Urinary bladder (tissue), 4 donors: ENCODE data around the gene ARHGAP28. TPM values are rescaled to one million over a fixed set of nuclear protein-coding genes. Genes with fewer than 3 reads are reported as not detected.

Experiments
- DNase-seq: peaks from one replicate; pipeline ENCODE4 v3.0.0-alpha.2; 2015; ENCODE audit errors: extremely low spot score
- H3K27ac ChIP-seq: one replicate; pipeline ENCODE4 v1.5.1; 2013; ENCODE audit warnings: low read depth, mild to moderate bottlenecking, moderate library complexity
- H3K36me3 ChIP-seq: one replicate; pipeline ENCODE4 v1.6.1; 2013; ENCODE audit warnings: mild to moderate bottlenecking, moderate library complexity; ENCODE audit not compliant: insufficient read depth
- H3K4me1 ChIP-seq: one replicate; pipeline ENCODE4 v1.6.1; 2013; ENCODE audit warnings: mild to moderate bottlenecking, moderate library complexity; ENCODE audit not compliant: insufficient read depth
- H3K4me3 ChIP-seq: one replicate; pipeline ENCODE4 v1.5.1; 2013; ENCODE audit warnings: low read depth, low read length
- WGBS: extraction: QIAGEN DNeasy Blood & Tissue Kit; methylation state at CpG from one replicate; pipeline ENCODE4 v1.1.7; 2013; 5-methylcytosine and 5-hydroxymethylcytosine counted together
- polyA plus RNA-seq: library from polyadenylated mRNA; stranded (reverse); fragments of 200-250 nt; gene quantifications from one replicate; pipeline ENCODE4 v1.2.3, GENCODE V29; 2013
- small RNA-seq: library from RNA; depleted of rRNA; stranded (forward); fragments of <200 nt; gene quantifications from one replicate; pipeline ENCODE3, GENCODE V24; 2014
- total RNA-seq: library from RNA; depleted of rRNA; stranded (reverse); fragments of >200 nt; gene quantifications from one replicate; pipeline ENCODE4 v1.2.3, GENCODE V29; 2014
- donor health status: healthy with polysubstance abuse.
- donor health status: healthy.

Gene ARHGAP28
- total and polyA plus RNA-seq, 2 donors = 9.1 to 84.0 TPM

DNA sequence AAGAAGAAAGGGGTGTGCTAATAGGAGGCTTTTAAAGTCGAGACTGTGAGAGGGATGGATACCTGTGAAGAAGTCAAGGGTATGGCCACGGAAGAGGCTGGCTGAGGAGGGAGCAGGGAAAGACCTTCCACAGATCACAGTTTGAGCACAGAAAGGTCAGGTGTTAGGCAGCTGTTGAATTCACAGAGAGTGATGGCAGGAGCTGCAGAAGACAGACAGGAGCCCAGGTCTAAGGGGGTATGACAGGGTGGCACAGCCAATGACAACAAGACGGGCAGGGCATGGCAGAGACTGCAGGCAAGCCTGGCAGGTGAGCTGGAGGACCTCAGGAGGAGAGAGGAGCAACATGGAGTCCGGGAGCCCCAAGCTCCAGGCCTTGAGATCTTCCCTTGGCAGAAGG, 225.0 kb downstream of the ARHGAP28 start:
- 90% methylated on average over 4 of the region's 4 CpGs for WGBS
- Histone ChIP-seq H3K36me3 (no peaks in the 10 kb centered on the region), H3K4me3 (no peak overlapping the region), H3K4me1 (no peaks in the 10 kb centered on the region), H3K27ac (no peak overlapping the region)
- no peak for DNase-seq

DNA sequence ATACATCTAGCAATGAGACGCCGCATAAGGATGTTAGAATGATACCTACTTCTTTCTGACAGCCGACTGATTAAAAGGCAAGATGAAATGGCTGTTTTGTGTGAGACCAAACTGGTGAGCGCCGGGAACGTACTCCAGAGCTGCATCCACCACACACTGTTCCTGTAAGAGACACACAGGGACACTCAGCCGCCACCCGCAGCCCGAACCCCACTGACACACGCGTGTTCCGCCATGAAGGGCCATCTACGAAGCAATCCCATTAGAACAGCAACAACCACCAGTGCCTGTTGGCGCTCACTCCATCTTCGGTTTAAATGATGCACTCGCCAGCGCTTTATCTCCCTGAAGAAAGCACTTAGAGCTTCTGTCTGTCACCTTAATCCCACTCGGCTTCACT, 225.8 kb downstream of the ARHGAP28 start:
- 95% methylated on average over 18 of the region's 18 CpGs for WGBS
- H3K4me3 ChIP-seq = no peak overlapping the region
- DNase-seq = no peak

DNA sequence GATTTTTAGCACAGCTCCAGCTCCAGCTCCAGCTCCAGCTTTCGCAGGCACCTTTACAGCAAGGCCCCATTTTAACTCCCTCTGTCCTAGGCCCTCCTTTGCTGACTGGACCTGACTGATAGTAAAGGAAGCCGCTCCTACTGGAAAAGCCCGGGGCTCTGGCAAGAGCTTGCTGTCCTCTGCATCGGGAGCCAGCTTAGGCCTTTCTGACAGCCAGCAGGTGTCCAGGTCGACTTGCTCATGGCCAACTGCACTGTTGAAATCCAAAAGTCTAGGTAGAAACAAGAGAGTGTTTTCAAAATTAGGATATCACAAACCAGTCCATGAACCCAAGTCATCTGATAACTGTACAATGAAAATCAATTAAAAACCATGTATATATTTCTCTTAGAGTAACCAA, 227.0 kb downstream of the ARHGAP28 start:
- DNase-seq = no peak
- Histone ChIP-seq H3K4me3 (no peak overlapping the region), H3K36me3 (no peaks in the 10 kb centered on the region), H3K27ac (no peak overlapping the region), H3K4me1 (no peaks in the 10 kb centered on the region)
- 85% methylated on average over 5 of the region's 5 CpGs for WGBS

More for the DNA sequence above, 225.8 kb downstream of the ARHGAP28 start:
- H3K36me3 ChIP-seq = no peaks in the 10 kb centered on the region
- no peaks in the 10 kb centered on the region for H3K4me1 ChIP-seq
- no peak overlapping the region for H3K27ac ChIP-seq

DNA sequence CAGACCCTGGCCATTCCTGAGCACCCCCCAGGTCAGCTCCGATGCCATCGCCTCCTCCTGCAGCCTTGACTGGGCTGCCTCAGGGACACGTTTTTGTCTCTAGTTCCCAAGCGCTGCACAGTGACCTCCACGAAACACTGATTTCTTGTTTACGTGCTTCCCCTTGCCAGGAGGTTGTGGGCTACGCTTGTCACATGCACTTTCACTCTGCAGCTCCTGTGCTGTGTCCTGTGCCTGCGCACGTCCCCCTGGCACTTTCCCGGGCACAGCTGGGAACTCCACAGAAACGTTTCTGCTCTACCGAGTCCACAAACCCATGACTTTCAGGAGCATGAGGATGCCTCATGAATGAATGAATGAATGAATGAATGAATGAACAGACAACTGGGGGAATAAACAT, 227.5 kb downstream of the ARHGAP28 start:
- WGBS = 92% methylated on average over 12 of the region's 12 CpGs
- H3K4me1 ChIP-seq = no peaks in the 10 kb centered on the region
- no peaks in the 10 kb centered on the region for H3K36me3 ChIP-seq
- no peak overlapping the region for H3K4me3 ChIP-seq
- no peak for DNase-seq
- no peak overlapping the region for H3K27ac ChIP-seq

DNA sequence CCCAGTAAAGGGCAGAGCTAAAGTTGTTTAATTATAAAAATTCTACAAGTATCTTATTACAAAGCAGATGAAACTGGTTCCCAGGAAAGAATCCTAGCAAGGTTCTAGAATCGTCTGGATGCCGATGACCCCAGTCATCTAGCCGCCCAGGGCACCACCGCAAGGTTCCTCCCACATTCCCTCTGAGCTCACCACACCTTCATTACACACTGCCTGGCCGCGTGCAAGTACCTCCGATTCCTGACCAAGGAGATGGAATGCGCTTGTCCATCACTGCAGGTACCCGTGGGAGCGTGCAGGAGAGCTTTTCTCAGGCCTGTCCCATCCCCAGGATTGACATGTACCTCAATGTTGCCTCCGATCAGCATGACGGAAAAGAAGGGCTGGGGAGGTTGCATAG, 229.6 kb downstream of the ARHGAP28 start:
- Histone ChIP-seq H3K36me3 (no peaks in the 10 kb centered on the region), H3K4me3 (no peak overlapping the region), H3K27ac (no peak overlapping the region), H3K4me1 (no peaks in the 10 kb centered on the region)
- DNase-seq = no peak
- WGBS = 89% methylated on average over 12 of the region's 12 CpGs

DNA sequence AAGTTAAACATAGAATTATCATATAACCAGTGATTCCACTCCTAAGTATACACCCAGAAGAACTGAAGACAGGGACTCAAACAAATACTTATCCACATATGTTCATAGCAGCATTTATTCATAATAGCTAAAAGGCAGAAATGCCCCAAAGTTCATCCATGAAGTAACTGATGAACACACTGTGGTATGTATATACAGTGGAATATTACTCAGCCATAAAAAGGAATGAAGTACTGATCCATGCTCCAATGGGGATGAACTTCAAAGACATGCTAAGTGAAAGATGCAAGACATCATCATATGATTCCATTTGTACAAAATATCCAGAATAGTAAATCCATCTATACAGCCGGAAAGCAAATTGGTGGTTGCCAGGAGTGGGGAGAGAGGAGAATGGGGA, 230.6 kb downstream of the ARHGAP28 start:
- H3K4me3 ChIP-seq = no peak overlapping the region

DNA sequence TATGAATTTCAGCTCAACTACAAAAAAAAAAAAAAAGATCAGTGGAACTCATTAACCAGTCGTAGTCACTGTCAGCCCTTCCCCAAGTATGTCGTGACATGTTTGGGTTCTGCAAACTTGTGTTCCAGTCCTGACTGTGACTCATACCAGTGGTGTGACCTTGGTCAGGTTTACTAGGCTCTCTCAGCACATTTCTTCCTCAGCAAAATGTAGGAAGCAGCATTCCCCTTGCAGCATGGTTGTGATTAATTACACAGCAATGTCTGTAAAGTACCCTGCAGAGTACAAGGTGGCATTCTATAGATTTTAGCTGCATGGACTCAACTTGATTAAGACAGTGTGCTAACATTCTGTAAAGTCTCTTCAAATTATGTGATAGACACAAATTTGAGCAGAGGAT, 231.1 kb downstream of the ARHGAP28 start:
- H3K4me3 ChIP-seq = no peak overlapping the region
- H3K36me3 ChIP-seq = no peaks in the 10 kb centered on the region
- no peak for DNase-seq
- no peaks in the 10 kb centered on the region for H3K4me1 ChIP-seq
- 79% methylated on average over 2 of the region's 2 CpGs for WGBS
- H3K27ac ChIP-seq = no peak overlapping the region

More for the DNA sequence above, 230.6 kb downstream of the ARHGAP28 start:
- no peak for DNase-seq
- Histone ChIP-seq H3K4me1 (no peaks in the 10 kb centered on the region), H3K36me3 (no peaks in the 10 kb centered on the region), H3K27ac (no peak overlapping the region)
- WGBS = 98% methylated on average over 1 of the region's 1 CpG

DNA sequence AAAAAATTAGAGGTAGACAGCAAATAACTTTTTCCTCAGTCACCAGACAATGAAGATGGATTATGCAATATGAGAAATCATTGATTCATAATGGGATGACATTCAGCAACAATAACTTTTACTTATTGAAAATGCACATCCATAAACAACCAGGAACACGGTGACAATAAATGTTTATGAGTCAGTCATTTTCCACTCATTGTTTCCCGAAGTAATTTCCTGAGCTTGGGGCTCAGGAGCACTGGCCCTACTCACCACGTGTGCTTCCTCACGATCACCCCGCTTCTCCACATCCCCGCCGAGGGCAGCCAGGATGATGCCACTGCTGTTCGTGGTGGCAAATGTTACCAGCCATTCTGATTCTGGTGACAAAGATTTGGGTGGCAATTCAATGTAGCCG, 231.8 kb downstream of the ARHGAP28 start:
- H3K27ac ChIP-seq = no peak overlapping the region
- WGBS = 87% methylated on average over 9 of the region's 9 CpGs
- no peaks in the 10 kb centered on the region for H3K4me1 ChIP-seq
- H3K36me3 ChIP-seq = no peaks in the 10 kb centered on the region
- no peak overlapping the region for H3K4me3 ChIP-seq
- no peak for DNase-seq

DNA sequence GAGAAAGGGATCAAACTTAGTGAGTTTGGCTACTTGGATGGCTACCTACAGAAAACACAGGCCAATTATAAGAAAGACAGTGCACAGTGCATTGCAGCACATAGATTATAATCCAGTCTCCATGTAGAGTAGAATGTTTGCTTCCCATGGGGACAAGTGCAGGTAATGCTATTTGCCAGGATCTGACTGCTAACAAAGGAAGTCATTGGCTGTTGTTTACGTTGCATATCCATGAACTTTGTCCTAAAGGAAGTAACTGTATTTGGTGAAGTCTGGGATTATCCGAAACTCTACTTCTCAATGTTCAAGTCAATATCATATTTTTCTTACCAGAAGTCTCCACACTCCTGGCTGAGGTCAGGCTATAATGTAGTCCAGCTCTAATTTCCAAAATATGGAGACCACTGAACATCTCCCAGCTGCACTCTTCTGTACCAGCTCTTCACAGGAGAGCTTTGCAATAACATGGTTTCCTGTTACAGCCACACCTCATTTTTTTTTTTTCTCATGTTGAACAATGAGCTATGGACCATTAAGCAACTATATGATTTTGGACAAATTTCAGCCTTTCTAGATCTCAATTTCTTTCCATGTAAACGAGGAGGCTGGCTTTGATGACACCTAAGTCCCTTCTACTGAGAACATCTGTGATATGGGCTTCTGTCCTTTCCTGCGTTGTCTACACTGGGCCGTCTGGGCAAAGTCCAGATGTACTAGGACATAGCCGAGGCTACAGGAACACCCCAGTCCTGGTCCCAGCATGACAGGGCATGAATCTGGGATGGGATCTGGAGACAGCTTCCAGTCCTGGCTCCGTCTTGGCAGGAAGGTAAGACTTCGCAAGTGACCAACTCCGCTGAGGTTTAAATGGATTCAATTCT, 233.3 kb downstream of the ARHGAP28 start:
- H3K4me3 ChIP-seq = no peak overlapping the region
- WGBS = 89% methylated on average over 9 of the region's 9 CpGs
- no peaks in the 10 kb centered on the region for H3K4me1 ChIP-seq
- no peak overlapping the region for H3K27ac ChIP-seq
- DNase-seq = no peak
- H3K36me3 ChIP-seq = no peaks in the 10 kb centered on the region

DNA sequence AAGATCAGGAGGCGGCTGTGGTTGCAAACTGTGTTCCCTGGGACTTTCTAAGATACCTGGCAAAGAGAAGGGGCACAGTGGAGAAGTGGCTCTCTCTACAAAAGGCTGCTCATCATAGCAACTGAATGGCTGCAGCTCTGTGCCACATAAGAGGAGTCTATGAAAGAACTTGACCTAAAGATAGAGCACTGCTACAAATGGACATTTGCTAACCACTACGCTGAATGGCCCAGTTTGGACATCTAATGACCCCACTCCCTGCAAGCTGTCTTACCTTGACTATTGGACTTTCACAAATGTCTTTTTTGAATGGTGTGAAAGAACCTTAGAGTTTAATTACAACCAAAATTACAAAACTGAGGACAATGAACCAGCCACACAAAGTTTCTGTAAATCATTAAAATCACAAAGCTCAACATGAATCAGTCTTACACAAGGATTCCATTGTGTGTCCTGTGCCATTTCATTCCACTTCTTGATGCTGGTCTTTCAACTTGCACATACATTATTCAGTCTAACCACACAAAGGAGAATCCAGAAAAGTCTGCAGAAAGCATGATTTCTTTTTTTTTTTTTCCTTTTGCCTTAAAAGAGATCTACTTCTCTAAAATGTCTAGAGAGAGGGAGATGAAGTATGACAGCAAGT, 234.1 kb downstream of the ARHGAP28 start:
- H3K4me1 ChIP-seq = no peaks in the 10 kb centered on the region
- 98% methylated on average over 2 of the region's 2 CpGs for WGBS

More for the DNA sequence above, 234.1 kb downstream of the ARHGAP28 start:
- no peak for DNase-seq
- H3K36me3 ChIP-seq = no peaks in the 10 kb centered on the region
- H3K27ac ChIP-seq = no peak overlapping the region
- no peak overlapping the region for H3K4me3 ChIP-seq

Small RNAs within 50 kb of the gene (small RNA-seq; reads per million reads assigned to genes)
- not detected for gene RNU6-916P
